ENCODE data around the gene GPHA2. TPM values are rescaled to one million over a fixed set of nuclear protein-coding genes. Genes with fewer than 3 reads are reported as not detected.

Gene GPHA2
- total and polyA plus RNA-seq, 3 donors from 2014 or later = 6.9 to 9.4 (median 7.0) TPM

- H3K9me3 ChIP-seq = no peaks in the 10 kb centered on the region
- H3K27me3 ChIP-seq = no peaks in the 10 kb centered on the region
- H3K4me1 ChIP-seq = peaks cover 19% of the 10 kb centered on the region
- no peaks in the 10 kb centered on the region for H3K36me3 ChIP-seq (ENCODE audit: low read depth, missing control alignments)
- TF ChIP-seq POLR2A (IDR thresholded peaks at IDR 0.05) = peak; percentile 73
- TF ChIP-seq CTCF (IDR thresholded peaks at IDR 0.05) = peak in 2 of 3 experiments; percentile 20 to 30
- H3K4me3 ChIP-seq = peak within 1 kb of the TSS; percentile 71 to 89
- H3K27ac ChIP-seq = peak within 1 kb of the TSS; percentile 79 to 88
- DNase-seq = peak; percentile 100
- WGBS, 2 donors = 0 to 1% methylated on average over 12 to 35 of the region's 57 CpGs
- intact Hi-C loops (cut with DNase I; ENCODE audit: low total_unique reads) = no loop called here
Observed at GRCh38 chr11:64916775-64917662, 18.7 kb downstream of the GPHA2 start, which contains the start of gene ATG2A. Gene ATG2A (minus strand): TSS chr11:64917209. CDS start chr11:64917135, 74 bp downstream.

DNA sequence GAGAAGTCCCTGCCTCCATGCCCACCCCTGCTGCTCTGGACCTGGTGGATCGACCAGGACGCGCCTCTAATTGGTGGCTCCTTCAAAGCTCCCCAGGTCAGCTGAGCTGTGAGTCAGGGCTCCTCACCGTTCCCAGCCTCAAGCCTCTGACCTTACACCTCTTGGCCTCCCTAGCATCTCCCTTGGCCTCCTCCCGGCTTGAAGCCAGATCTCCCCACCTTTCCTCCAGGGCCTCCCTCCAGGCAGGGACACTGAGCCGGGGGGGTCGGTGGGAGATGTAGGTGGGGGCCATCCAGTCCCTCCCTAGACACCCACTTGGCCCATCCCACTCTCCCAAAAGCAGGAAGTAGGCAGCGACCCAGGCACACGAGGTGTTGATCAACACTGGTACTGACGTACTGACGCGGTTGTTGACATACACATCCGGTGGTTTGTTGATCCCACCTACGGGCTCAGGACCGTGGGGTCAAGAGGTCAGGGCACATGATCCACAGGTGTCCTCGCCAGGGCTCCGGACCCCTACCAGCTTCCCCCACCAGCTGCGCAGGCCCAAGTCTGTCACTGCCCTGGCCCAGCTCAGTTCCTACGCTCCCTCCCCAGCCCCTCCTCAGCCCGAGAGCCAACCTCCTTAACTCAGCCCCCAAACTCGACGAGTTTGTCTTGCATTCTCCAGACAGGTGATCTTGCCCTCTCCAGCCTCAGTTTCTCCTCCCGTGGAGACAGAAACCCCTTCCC is 19.5 kb downstream of the GPHA2 start:
- Histone ChIP-seq H3K36me3 (ENCODE audit: low read depth, missing control alignments) (no peaks in the 10 kb centered on the region), H3K4me3 (peak overlapping the region; percentile 71 to 89), H3K9me3 (no peaks in the 10 kb centered on the region), H3K27me3 (no peaks in the 10 kb centered on the region), H3K4me1 (peaks cover 19% of the 10 kb centered on the region), H3K27ac (peak overlapping the region; percentile 58 to 79)
- intact Hi-C loops (cut with DNase I; ENCODE audit: low total_unique reads) = no loop called here
- WGBS, 2 donors = 2 to 8% methylated on average over 15 to 23 of the region's 23 CpGs
- DNase-seq = peak; percentile 54
- TF ChIP-seq CTCF (IDR thresholded peaks at IDR 0.05) = no peak
- TF ChIP-seq POLR2A (IDR thresholded peaks at IDR 0.05) = no peak

DNA sequence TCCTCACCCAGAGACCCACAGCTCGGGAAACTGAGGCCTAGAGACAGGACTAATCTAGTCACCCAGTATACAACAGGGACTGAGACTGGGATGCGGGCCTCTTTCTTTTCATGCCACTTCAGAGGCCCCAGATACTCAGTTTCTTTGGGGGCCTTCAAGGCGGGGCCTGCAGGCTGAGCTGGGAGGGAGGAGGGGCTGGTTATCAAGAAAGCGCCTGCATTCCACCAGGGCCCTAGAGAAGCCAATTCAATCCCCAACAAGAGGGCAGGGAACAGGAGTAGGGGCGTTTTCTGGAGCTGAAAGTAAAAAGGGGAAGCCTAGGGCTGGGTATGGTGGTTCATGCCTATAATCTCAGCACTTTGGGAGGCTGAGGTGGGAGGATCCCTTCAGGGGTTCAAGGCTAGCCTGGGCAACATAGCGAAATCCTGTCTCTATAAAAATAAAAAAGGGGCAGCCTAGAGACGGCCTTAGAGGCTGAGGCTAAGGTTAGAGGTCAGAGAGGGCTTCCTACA is 20.3 kb downstream of the GPHA2 start:
- intact Hi-C loops (cut with DNase I; ENCODE audit: low total_unique reads) = no loop called here

DNA sequence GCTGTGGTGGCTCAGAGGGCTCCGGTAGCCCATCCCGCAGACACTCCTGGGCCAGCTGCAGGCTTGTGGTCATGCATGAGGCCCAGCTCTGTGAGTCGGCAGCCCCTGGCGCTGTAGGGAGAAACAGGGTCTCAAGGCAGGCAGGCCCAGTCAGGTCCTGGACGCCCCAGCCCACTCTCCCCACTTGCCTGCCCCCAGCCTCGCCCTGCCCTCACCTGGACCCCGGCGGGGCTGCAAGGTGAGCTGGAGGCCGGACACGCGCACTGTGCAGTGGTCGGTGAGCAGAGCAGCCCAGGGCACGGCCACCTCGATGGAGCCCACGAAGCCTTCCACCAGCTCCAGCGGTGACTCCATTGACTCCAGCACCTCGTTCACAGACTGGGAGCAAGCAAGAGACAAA is 21.6 kb downstream of the GPHA2 start:
- Histone ChIP-seq H3K27ac (no peak overlapping the region), H3K4me3 (no peak overlapping the region), H3K9me3 (no peaks in the 10 kb centered on the region), H3K27me3 (no peaks in the 10 kb centered on the region), H3K36me3 (ENCODE audit: low read depth, missing control alignments) (no peaks in the 10 kb centered on the region), H3K4me1 (peaks cover 19% of the 10 kb centered on the region)
- TF ChIP-seq CTCF (IDR thresholded peaks at IDR 0.05) = no peak
- no peak for TF ChIP-seq POLR2A (IDR thresholded peaks at IDR 0.05)
- intact Hi-C loops (cut with DNase I; ENCODE audit: low total_unique reads) = no loop called here
- WGBS, 2 donors = 93% methylated on average over 17 of the region's 17 CpGs; no CpG with 5 or more reads in 1 of the 2 donors
- DNase-seq = no peak

More for the DNA sequence above, 20.3 kb downstream of the GPHA2 start:
- no peaks in the 10 kb centered on the region for H3K9me3 ChIP-seq
- DNase-seq = no peak
- no peak overlapping the region for H3K4me3 ChIP-seq
- 67% methylated on average over 6 to 7 of the region's 7 CpGs for WGBS, 2 donors
- H3K27ac ChIP-seq = peak overlapping the region; percentile 58 to 79
- H3K4me1 ChIP-seq = peaks cover 19% of the 10 kb centered on the region
- no peaks in the 10 kb centered on the region for H3K36me3 ChIP-seq (ENCODE audit: low read depth, missing control alignments)
- H3K27me3 ChIP-seq = no peaks in the 10 kb centered on the region
- no peak for TF ChIP-seq POLR2A (IDR thresholded peaks at IDR 0.05)
- no peak for TF ChIP-seq CTCF (IDR thresholded peaks at IDR 0.05)
